Osteoblast (primary cell): Measurements from ENCODE around the gene CRYL1. TPM values are rescaled to one million over a fixed set of nuclear protein-coding genes. Genes with fewer than 3 reads are reported as not detected.
A peak's percentile ranks its signal among the peaks of the same experiment; 100 is the strongest.

Source experiments
- DNase-seq: peaks from one replicate; pipeline ENCODE4 v3.0.0; 2011; ENCODE audit warnings: low spot score, mixed read lengths; ENCODE audit not compliant: insufficient read length; ENCODE audit errors: missing footprints
- H2AFZ ChIP-seq: 2 replicates; pipeline ENCODE4 v1.6.0; 2011; ENCODE audit warnings: mild to moderate bottlenecking, low read length
- H3K27ac ChIP-seq: 2 replicates; pipeline ENCODE4 v1.5.1; 2011; ENCODE audit warnings: mild to moderate bottlenecking, low read depth, low read length, moderate library complexity
- H3K27me3 ChIP-seq: 2 replicates; pipeline ENCODE4 v1.6.0; 2012; ENCODE audit warnings: mild to moderate bottlenecking, control low read depth, inconsistent platforms, low read length, moderate library complexity; ENCODE audit not compliant: insufficient read depth
- H3K36me3 ChIP-seq: 2 replicates; pipeline ENCODE4 v1.5.1; 2011; ENCODE audit warnings: mild to moderate bottlenecking, low read length, control low read depth, moderate library complexity; ENCODE audit not compliant: insufficient read depth
- H3K4me1 ChIP-seq: 2 replicates; pipeline ENCODE4 v1.5.1; 2011; ENCODE audit warnings: mild to moderate bottlenecking, low read length, control low read depth, moderate library complexity; ENCODE audit not compliant: insufficient read depth
- H3K4me2 ChIP-seq: 2 replicates; pipeline ENCODE4 v1.6.0; 2011; ENCODE audit warnings: mild to moderate bottlenecking, low read length; ENCODE audit not compliant: insufficient read depth
- H3K4me3 ChIP-seq: fragments of 200-600 bp; sonication (generic); 3 replicates; pipeline ENCODE4 v1.5.1; 2012; ENCODE audit warnings: mild to moderate bottlenecking, low read length, inconsistent platforms; ENCODE audit not compliant: insufficient read depth
- H3K79me2 ChIP-seq: 2 replicates; pipeline ENCODE4 v1.6.0; 2012; ENCODE audit warnings: mild to moderate bottlenecking, low read length, control low read depth, inconsistent platforms; ENCODE audit not compliant: insufficient read depth
- H3K9me3 ChIP-seq: 2 replicates; pipeline ENCODE4 v1.5.1; 2011; ENCODE audit warnings: low read depth, low read length, control low read depth
- H4K20me1 ChIP-seq: 2 replicates; pipeline ENCODE4 v1.6.0; 2012; ENCODE audit warnings: mild to moderate bottlenecking, low read length, control low read depth; ENCODE audit not compliant: insufficient read depth
- CTCF ChIP-seq: IDR thresholded peaks from 2 replicates; pipeline ENCODE4 v1.5.1; 2011; ENCODE audit warnings: mild to moderate bottlenecking, low read depth, low read length, moderate library complexity; ENCODE audit errors: extremely low read depth
- total RNA-seq: library from RNA; depleted of rRNA; stranded (reverse); fragments of >200 nt; gene quantifications from 2 replicates; pipeline ENCODE4 v1.2.3, GENCODE V29; 2012

The CRYL1 gene
- total RNA-seq, 1 donor = 12.7 TPM

DNA sequence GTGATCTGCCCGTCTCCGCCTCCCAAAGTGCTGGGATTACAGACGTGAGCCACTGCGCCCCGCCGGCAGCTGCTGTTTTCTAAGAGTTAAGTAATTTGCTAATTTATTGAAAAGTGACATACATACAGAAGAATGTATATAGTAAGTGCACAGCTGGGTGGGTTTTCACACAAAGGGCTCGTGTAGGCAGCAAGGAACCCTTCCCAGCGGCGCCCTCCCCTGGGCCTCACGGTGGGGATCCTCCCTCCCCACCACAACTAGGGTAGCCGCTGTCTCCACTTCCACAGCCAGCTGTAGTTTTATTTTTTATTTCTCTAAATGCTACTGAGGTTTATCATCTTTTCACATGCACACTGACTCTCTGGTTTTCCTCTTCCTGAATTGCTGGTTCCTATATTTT, 64.9 kb downstream of the CRYL1 start:
- H3K4me2 ChIP-seq = no peak overlapping the region
- H3K27me3 ChIP-seq = no peaks in the 10 kb centered on the region
- H3K79me2 ChIP-seq = no peaks in the 10 kb centered on the region
- no peaks in the 10 kb centered on the region for H3K9me3 ChIP-seq
- TF ChIP-seq CTCF = no peak
- no peak overlapping the region for H2AFZ ChIP-seq
- H3K36me3 ChIP-seq = no peaks in the 10 kb centered on the region
- no peak overlapping the region for H3K27ac ChIP-seq
- peak; percentile 26 for DNase-seq
- no peaks in the 10 kb centered on the region for H4K20me1 ChIP-seq
- H3K4me1 ChIP-seq = no peaks in the 10 kb centered on the region
- no peak overlapping the region for H3K4me3 ChIP-seq

GRCh38 chr13:20457670-20458069, 68.0 kb downstream of the CRYL1 start:
- no peak for TF ChIP-seq CTCF
- no peak overlapping the region for H3K4me3 ChIP-seq

DNA sequence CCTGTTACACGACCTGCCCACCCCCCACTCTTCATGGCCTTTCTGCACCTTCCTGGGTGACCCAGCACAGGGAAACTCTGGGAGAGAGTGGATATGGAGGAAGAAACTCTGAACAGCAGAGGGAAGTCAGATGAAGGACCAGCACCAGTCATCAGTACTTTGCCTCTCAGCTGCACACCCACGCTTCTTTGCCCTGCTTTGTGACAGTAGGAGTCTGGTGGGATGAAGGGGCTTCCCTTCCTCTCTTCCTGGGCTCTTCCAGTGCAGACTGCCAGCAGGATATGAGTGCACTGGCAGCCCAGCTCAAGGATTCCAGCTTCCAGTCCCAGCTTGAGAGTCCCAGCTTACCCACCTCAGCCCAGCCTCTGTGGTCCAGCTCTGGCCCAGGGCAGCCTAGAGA, 68.9 kb downstream of the CRYL1 start:
- Histone ChIP-seq H3K36me3 (no peaks in the 10 kb centered on the region), H3K9me3 (no peaks in the 10 kb centered on the region), H3K4me2 (no peak overlapping the region), H3K27ac (no peak overlapping the region), H3K4me1 (no peaks in the 10 kb centered on the region), H3K27me3 (no peaks in the 10 kb centered on the region), H3K79me2 (no peaks in the 10 kb centered on the region), H2AFZ (no peak overlapping the region), H4K20me1 (no peaks in the 10 kb centered on the region), H3K4me3 (no peak overlapping the region)
- DNase-seq = no peak
- no peak for TF ChIP-seq CTCF

More at GRCh38 chr13:20457670-20458069, 68.0 kb downstream of the CRYL1 start:
- Histone ChIP-seq H3K27me3 (no peaks in the 10 kb centered on the region), H3K27ac (no peak overlapping the region), H3K4me1 (no peaks in the 10 kb centered on the region), H2AFZ (no peak overlapping the region), H3K79me2 (no peaks in the 10 kb centered on the region), H3K4me2 (no peak overlapping the region), H3K9me3 (no peaks in the 10 kb centered on the region), H4K20me1 (no peaks in the 10 kb centered on the region), H3K36me3 (no peaks in the 10 kb centered on the region)
- DNase-seq = no peak

DNA sequence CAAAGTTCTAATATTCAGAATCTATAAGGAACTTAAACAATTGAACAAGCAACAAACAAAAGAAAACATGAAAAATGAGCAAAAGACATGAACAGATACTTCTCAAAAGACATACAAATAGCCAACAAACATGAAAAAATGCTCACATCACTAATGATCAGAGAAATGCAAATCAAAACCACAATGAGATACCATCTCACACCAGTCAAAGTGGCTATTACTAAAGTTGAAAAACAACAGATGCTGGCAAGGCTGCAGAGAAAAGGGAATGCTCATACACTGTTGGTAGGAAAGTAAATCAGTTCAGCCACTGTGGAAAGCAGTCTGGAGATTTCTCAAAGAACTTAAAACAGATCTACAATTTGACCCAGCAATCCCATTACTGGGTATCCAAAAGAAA, 74.3 kb downstream of the CRYL1 start:
- Histone ChIP-seq H3K36me3 (no peaks in the 10 kb centered on the region), H2AFZ (no peak overlapping the region), H3K79me2 (no peaks in the 10 kb centered on the region), H3K4me1 (no peaks in the 10 kb centered on the region), H3K27ac (no peak overlapping the region), H4K20me1 (no peaks in the 10 kb centered on the region), H3K4me3 (no peak overlapping the region), H3K4me2 (no peak overlapping the region), H3K27me3 (no peaks in the 10 kb centered on the region), H3K9me3 (no peaks in the 10 kb centered on the region)
- TF ChIP-seq CTCF = no peak
- no peak for DNase-seq
